Suprapubic skin (tissue), 4 donors: Measurements from ENCODE around the gene KIF13A.

Experiments used
- EP300 ChIP-seq: sonication (generic); formaldehyde crosslinking; IDR thresholded peaks from one replicate; pipeline ENCODE4 v1.6.1; 2017; ENCODE audit warnings: antibody characterized with exemption
- POLR2A ChIP-seq, 2 donors: fragments of 450-650 bp; IDR thresholded peaks; one replicate each; pipeline ENCODE4 v1.6.1; 2017; ENCODE audit warnings: antibody characterized with exemption in 2 of 2, mild to moderate bottlenecking in 2 of 2, moderate library complexity in 2 of 2
- POLR2AphosphoS5 ChIP-seq, 3 donors: sonication (generic); formaldehyde crosslinking; IDR thresholded peaks; one replicate each; pipeline ENCODE4 v1.6.1; 2017; ENCODE audit warnings: antibody characterized with exemption in 3 of 3
- TF ChIP-seq, protein P1 (sequence below), 2 donors: fragments of 200-600 bp in 1 of 2; fragments of 450-650 bp in 1 of 2; sonication (generic) in 1 of 2; IDR thresholded peaks; one replicate each; pipeline ENCODE4 v1.5.1; 2016 to 2019; ENCODE audit warnings: antibody characterized with exemption in 2 of 2, mild to moderate bottlenecking in 1 of 2, moderate library complexity in 1 of 2

GRCh38 chr6:17984812-17985670 lies 2.4 kb downstream of the KIF13A start:
- TF ChIP-seq, protein P1, sequence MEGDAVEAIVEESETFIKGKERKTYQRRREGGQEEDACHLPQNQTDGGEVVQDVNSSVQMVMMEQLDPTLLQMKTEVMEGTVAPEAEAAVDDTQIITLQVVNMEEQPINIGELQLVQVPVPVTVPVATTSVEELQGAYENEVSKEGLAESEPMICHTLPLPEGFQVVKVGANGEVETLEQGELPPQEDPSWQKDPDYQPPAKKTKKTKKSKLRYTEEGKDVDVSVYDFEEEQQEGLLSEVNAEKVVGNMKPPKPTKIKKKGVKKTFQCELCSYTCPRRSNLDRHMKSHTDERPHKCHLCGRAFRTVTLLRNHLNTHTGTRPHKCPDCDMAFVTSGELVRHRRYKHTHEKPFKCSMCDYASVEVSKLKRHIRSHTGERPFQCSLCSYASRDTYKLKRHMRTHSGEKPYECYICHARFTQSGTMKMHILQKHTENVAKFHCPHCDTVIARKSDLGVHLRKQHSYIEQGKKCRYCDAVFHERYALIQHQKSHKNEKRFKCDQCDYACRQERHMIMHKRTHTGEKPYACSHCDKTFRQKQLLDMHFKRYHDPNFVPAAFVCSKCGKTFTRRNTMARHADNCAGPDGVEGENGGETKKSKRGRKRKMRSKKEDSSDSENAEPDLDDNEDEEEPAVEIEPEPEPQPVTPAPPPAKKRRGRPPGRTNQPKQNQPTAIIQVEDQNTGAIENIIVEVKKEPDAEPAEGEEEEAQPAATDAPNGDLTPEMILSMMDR (IDR thresholded peaks at IDR 0.05): no peak
- TF ChIP-seq POLR2AphosphoS5 (IDR thresholded peaks at IDR 0.05) (no peak), EP300 (no peak), POLR2A (IDR thresholded peaks at IDR 0.05) (no peak)
